ENCODE data around the gene SALL1.

DNA sequence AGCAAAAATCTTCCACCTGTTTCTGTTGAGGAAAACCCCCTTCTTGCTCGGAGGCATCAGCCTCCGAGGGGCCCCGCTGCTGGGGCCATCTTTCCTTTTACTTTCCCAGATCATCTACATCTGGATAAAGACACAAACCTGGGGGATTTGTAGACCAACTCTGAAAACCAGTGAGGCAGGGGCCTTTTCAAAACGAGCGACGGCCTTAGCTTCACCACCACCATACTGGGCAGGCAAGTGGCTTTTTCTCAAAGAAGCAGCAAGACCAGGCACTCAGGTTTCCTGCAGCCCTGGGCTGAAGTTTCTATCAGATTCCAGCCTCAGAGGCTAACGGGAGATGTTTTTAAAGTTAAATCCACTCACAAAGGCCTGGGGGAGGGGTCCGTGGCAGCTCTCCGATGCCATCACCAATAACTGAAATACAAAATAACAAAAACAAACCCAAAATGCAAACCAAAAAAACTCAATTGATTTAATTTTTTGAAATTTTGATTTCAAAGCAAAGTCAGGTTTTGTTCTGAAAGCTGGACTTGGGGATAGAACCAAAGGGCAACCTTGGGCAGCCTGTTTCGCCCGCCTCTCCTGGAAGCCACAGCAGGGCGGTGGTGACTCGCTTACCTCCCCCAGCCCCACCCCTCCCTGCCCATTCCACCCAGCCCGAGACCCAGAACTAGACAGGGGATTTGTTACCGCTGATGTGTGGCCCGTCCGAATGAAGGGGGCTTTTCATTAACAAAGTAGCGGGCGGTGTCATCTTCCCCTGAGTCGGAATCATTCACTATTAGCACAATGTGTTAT lies 55.8 kb downstream of the SALL1 start:
- no peak for TF ChIP-seq CTCF (IDR thresholded peaks at IDR 0.05)
- TF ChIP-seq POLR2A (IDR thresholded peaks at IDR 0.05): no peak
